ENCODE results near the gene PNPT1. TPM values are rescaled to one million over a fixed set of nuclear protein-coding genes. Genes with fewer than 3 reads are reported as not detected.

The PNPT1 gene
- polyA plus RNA-seq, 2 of the 4 experiments (the other 2 are of a cell fraction): 49.6 to 65.9 TPM

DNA sequence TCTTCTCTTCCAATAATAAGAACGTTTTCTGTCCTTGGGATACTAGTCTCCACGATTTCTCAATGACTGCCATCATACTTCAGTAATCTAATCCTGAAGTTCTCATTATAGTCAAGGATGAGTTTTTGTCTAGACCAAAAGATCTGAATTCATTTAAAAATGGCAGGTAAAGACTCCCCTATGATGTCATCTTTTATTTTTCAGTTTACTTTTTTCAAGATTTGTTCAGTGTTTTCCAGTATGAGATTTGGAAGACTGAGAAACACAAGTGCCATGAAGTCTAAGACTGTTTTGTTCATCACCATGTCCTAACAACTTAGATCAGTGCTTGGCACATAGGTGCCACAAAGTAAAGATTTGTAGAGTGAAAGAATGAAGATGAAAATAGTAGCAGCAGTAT is 40.4 kb downstream of the PNPT1 start:
- no peak for DNase-seq (ENCODE audit: low read depth in 1 of 2, low spot score in 1 of 2)
- no peak for FAIRE-seq
- CTCF ChIA-PET: no interaction called here
- POLR2A ChIA-PET: no interaction called here
- H3K4me3 ChIP-seq: no peak overlapping the region
- H3K4me2 ChIP-seq: no peak overlapping the region
- ATAC-seq: no peak
- no peak overlapping the region for H3K27ac ChIP-seq
- no peaks in the 10 kb centered on the region for H3K9me3 ChIP-seq
- no peaks in the 10 kb centered on the region for H3K4me1 ChIP-seq
- TF ChIP-seq NPAS2 (CRISPR knock-in tag; IDR thresholded peaks at IDR 0.05; ENCODE audit: borderline replicate concordance) (no peak), ZC3H11A (IDR thresholded peaks at IDR 0.05) (no peak), CBX2 (IDR thresholded peaks at IDR 0.05; ENCODE audit: borderline replicate concordance, low read depth) (no peak), EP300 (IDR thresholded peaks at IDR 0.05) (no peak), NR3C1 (IDR thresholded peaks at IDR 0.05) (no peak), REST (IDR thresholded peaks at IDR 0.05) (no peak), PBX3 (IDR thresholded peaks at IDR 0.05) (no peak), ELK1 (IDR thresholded peaks at IDR 0.05; ENCODE audit: low read depth, low read length) (no peak), HMGXB4 (CRISPR knock-in tag; IDR thresholded peaks at IDR 0.05; ENCODE audit: borderline replicate concordance) (no peak), JUN (IDR thresholded peaks at IDR 0.05) (no peak), ZNF302 (CRISPR knock-in tag; IDR thresholded peaks at IDR 0.05) (no peak), CTCF (IDR thresholded peaks at IDR 0.05) (no peak), MAZ (IDR thresholded peaks at IDR 0.05; ENCODE audit: borderline replicate concordance, low read depth, low read length) (no peak), CEBPB (IDR thresholded peaks at IDR 0.05) (no peak)
- TF ChIP-seq, protein P1, sequence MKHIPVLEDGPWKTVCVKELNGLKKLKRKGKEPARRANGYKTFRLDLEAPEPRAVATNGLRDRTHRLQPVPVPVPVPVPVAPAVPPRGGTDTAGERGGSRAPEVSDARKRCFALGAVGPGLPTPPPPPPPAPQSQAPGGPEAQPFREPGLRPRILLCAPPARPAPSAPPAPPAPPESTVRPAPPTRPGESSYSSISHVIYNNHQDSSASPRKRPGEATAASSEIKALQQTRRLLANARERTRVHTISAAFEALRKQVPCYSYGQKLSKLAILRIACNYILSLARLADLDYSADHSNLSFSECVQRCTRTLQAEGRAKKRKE (CRISPR knock-in tag; IDR thresholded peaks at IDR 0.05; ENCODE audit: low read depth): no peak
- 91% methylated on average over 2 of the region's 2 CpGs for WGBS (ENCODE audit: missing lambda C conversion rate)

DNA sequence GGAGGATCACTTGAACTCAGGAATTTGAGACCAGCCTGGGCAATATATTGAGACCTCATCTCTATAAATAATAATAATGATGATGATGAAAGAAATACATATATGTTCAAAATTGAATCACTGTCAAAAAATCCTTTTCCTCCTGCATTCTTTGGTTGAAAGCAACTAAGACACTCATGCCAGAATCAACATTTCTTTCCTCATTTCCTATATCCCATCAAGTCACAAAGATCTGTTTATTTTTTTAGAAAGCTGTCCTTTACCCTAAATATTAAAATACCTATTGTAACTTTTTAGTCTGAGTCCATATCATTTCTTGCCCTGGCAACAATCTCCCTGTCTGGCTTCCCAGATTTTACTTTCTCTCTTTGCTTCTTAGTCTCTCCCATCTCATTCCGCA is 44.4 kb downstream of the PNPT1 start:
- Histone ChIP-seq H3K27ac (no peak overlapping the region), H3K4me1 (peaks cover 8% of the 10 kb centered on the region; the same call in 1 of the 3 replicates), H3K9me3 (no peaks in the 10 kb centered on the region), H3K4me3 (no peak overlapping the region), H3K4me2 (no peak overlapping the region)
- ATAC-seq (no peak), DNase-seq (ENCODE audit: low read depth in 1 of 2, low spot score in 1 of 2) (no peak), FAIRE-seq (no peak)
- POLR2A ChIA-PET: no interaction called here
- WGBS (ENCODE audit: missing lambda C conversion rate): 96% methylated on average over 1 of the region's 1 CpG
- no peak for TF ChIP-seq MAFK (IDR thresholded peaks at IDR 0.05; ENCODE audit: partially characterized antibody)
- CTCF ChIA-PET: interaction anchor here (1.3 kb wide), 1 partner anchor 14 kb away, joined by 4 read pairs; no protein-coding TSS in a partner anchor

All from A549 (cell line).